NCI-H345 (cell line): Measurements from ENCODE around the gene KIFC3.
"Not testable (repeated sequence)": the region's sequence is repeated elsewhere in the genome, so short reads cannot be mapped to it uniquely, and the experiment has no call there.

ENCODE experiments used
- DNase-seq: peaks from one replicate; lab custom pipeline; 2025; lab: John Stamatoyannopoulos, UW

The KIFC3 gene

GRCh38 chr16:57824888-57825287 lies 22.6 kb upstream of the KIFC3 start:
- no peak for DNase-seq

GRCh38 chr16:57823836-57824235 lies 21.5 kb upstream of the KIFC3 start:
- DNase-seq: no peak

GRCh38 chr16:57822856-57823255 lies 20.6 kb upstream of the KIFC3 start:
- DNase-seq: no peak

- DNase-seq: no peak
These were observed 19.8 kb upstream of the KIFC3 start for GRCh38 chr16:57822018-57822553.

- no peak for DNase-seq
These were observed 19.1 kb upstream of the KIFC3 start for GRCh38 chr16:57821149-57821971.

- peak; percentile 86 for DNase-seq
These were observed 16.2 kb upstream of the KIFC3 start for GRCh38 chr16:57818377-57819064.

GRCh38 chr16:57817680-57818079 lies 15.4 kb upstream of the KIFC3 start:
- no peak for DNase-seq

GRCh38 chr16:57815987-57816745 lies 13.9 kb upstream of the KIFC3 start:
- peak; percentile 56 for DNase-seq

- no peak for DNase-seq
These were observed 12.6 kb upstream of the KIFC3 start for GRCh38 chr16:57814896-57815295.

- no peak for DNase-seq
These were observed 11.2 kb upstream of the KIFC3 start for GRCh38 chr16:57813466-57813865.

GRCh38 chr16:57811340-57811739 lies 9.0 kb upstream of the KIFC3 start:
- DNase-seq: not testable (repeated sequence)

- DNase-seq: peak; percentile 32
These were observed 8.1 kb upstream of the KIFC3 start for GRCh38 chr16:57810197-57811031.

- DNase-seq: no peak
These were observed 7.2 kb upstream of the KIFC3 start for GRCh38 chr16:57809276-57810196.

- DNase-seq: no peak
These were observed 6.4 kb upstream of the KIFC3 start for GRCh38 chr16:57808589-57809228.

- peak; percentile 52 for DNase-seq
These were observed 5.8 kb upstream of the KIFC3 start for GRCh38 chr16:57807968-57808528.

GRCh38 chr16:57807252-57807967 lies 5.1 kb upstream of the KIFC3 start:
- peak; percentile 69 for DNase-seq

- DNase-seq: no peak
These were observed 2.9 kb upstream of the KIFC3 start for GRCh38 chr16:57805176-57805575.

- no peak for DNase-seq
These were observed 2.0 kb upstream of the KIFC3 start for GRCh38 chr16:57804111-57804837.
